Activated B cell treated with CpG ODN at 0.5 μM for 24 hours (primary cell): ENCODE data around the gene SMAD3. TPM values are rescaled to one million over a fixed set of nuclear protein-coding genes. Genes with fewer than 3 reads are reported as not detected.
A peak's percentile ranks its signal among the peaks of the same experiment; 100 is the strongest.

Experiments
- ATAC-seq: fragments of 200-7000 bp; cut with Tn5 transposase; one replicate; pipeline ENCODE4 v1.10.0; 2021; ENCODE audit warnings: low read depth, mild to moderate bottlenecking, moderate library complexity
- CTCF ChIA-PET: fragments of 350-600 bp; sonication (Branson Sonifier 250); formaldehyde crosslinking; loops from one replicate; lab custom pipeline; 2021; ENCODE audit warnings: antibody characterized with exemption; lab: Charles Lee
- POLR2A ChIA-PET: fragments of 350-600 bp; sonication (Branson Sonifier 250); formaldehyde crosslinking; loops from one replicate; lab custom pipeline; 2021; ENCODE audit warnings: antibody characterized with exemption; lab: Charles Lee
- DNase-seq: peaks from one replicate; pipeline ENCODE4 v3.0.0; 2022
- H3K27ac Mint-ChIP-seq: one replicate; pipeline ENCODE4 v1.8.0; 2020; ENCODE audit warnings: mixed read lengths
- H3K27me3 Mint-ChIP-seq: one replicate; pipeline ENCODE4 v1.8.0; 2021; ENCODE audit warnings: mixed read lengths
- H3K36me3 Mint-ChIP-seq: one replicate; pipeline ENCODE4 v1.8.0; 2021; ENCODE audit warnings: low read depth, mixed read lengths
- H3K4me1 Mint-ChIP-seq: one replicate; pipeline ENCODE4 v1.8.0; 2021; ENCODE audit warnings: mixed read lengths
- H3K4me3 Mint-ChIP-seq: one replicate; pipeline ENCODE4 v1.8.0; 2020; ENCODE audit warnings: mild to moderate bottlenecking, mixed read lengths
- H3K9me3 Mint-ChIP-seq: one replicate; pipeline ENCODE4 v1.8.0; 2020; ENCODE audit warnings: mixed read lengths
- CTCF ChIP-seq: fragments of 200-600 bp; IDR thresholded peaks from one replicate; pipeline ENCODE4 v1.8.0; 2022; ENCODE audit warnings: antibody characterized with exemption, mild to moderate bottlenecking
- intact Hi-C: fragments of 100-400 bp; cut with micrococcal nuclease; formaldehyde crosslinking; loops from one replicate; pipeline ENCODE4 v1.15.1; 2024
- total RNA-seq: library from RNA; stranded (reverse); gene quantifications from 2 replicates; pipeline ENCODE4 v1.2.3, GENCODE V29; 2022

Gene SMAD3
- total RNA-seq, 1 donor from 2014 or later, result 118 TPM

- Mint-ChIP-seq H3K9me3 (no peaks in the 10 kb centered on the region), H3K27me3 (no peaks in the 10 kb centered on the region), H3K4me3 (no peak overlapping the region), H3K36me3 (peaks cover 13% of the 10 kb centered on the region), H3K4me1 (peaks cover 96% of the 10 kb centered on the region), H3K27ac (no peak overlapping the region)
- no peak for ATAC-seq
- intact Hi-C loops, result no loop called here
- no peak for DNase-seq
- ChIA-PET POLR2A (interaction anchor here (1.2 kb wide), 1 partner anchor 36 kb away, joined by 3 read pairs; no protein-coding TSS in a partner anchor), CTCF (no interaction called here)
- no peak for TF ChIP-seq CTCF
These were observed 80.3 kb downstream of the SMAD3 start for GRCh38 chr15:67145710-67146109.

DNA sequence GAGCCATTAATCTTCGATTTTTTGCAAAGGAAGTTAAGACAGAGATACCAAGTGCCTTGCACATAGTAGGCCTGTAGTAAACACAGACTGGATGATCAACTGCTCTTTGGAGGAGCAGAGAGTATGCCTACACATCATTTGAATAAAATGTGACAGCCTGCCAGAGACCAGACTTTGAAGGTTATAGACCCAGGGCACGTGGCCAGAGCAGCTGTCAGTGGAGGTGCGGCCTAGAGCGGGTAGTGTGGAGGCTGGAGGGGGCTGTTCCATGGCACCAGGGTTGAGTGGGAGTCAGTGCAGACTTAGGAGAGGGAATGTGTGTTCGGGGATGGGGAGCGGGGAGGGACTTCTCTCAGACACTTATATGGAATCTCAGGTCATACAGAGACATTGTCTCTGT lies 80.8 kb downstream of the SMAD3 start:
- H3K27me3 Mint-ChIP-seq, result no peaks in the 10 kb centered on the region
- no peak for TF ChIP-seq CTCF
- H3K9me3 Mint-ChIP-seq, result no peaks in the 10 kb centered on the region
- ATAC-seq, result no peak
- H3K36me3 Mint-ChIP-seq, result peaks cover 9% of the 10 kb centered on the region
- ChIA-PET POLR2A (interaction anchor here (1.2 kb wide), 2 partner anchors 25 to 37 kb away, joined by 3 to 4 read pairs; no protein-coding TSS in a partner anchor), CTCF (no interaction called here)
- no peak for DNase-seq
- peaks cover 94% of the 10 kb centered on the region for H3K4me1 Mint-ChIP-seq
- intact Hi-C loops, result no loop called here
- peak overlapping the region; percentile 68 for H3K27ac Mint-ChIP-seq
- no peak overlapping the region for H3K4me3 Mint-ChIP-seq

- Mint-ChIP-seq H3K4me1 (peaks cover 91% of the 10 kb centered on the region), H3K27me3 (no peaks in the 10 kb centered on the region), H3K27ac (peak overlapping the region; percentile 68), H3K4me3 (no peak overlapping the region), H3K36me3 (peaks cover 4% of the 10 kb centered on the region), H3K9me3 (no peaks in the 10 kb centered on the region)
- ATAC-seq, result no peak
- ChIA-PET POLR2A (interaction anchor here (1.2 kb wide), 1 partner anchor 26 kb away, joined by 4 read pairs; no protein-coding TSS in a partner anchor), CTCF (no interaction called here)
- DNase-seq, result no peak
- TF ChIP-seq CTCF, result no peak
- intact Hi-C loops, result no loop called here
These were observed 81.5 kb downstream of the SMAD3 start for GRCh38 chr15:67146875-67147381.

DNA sequence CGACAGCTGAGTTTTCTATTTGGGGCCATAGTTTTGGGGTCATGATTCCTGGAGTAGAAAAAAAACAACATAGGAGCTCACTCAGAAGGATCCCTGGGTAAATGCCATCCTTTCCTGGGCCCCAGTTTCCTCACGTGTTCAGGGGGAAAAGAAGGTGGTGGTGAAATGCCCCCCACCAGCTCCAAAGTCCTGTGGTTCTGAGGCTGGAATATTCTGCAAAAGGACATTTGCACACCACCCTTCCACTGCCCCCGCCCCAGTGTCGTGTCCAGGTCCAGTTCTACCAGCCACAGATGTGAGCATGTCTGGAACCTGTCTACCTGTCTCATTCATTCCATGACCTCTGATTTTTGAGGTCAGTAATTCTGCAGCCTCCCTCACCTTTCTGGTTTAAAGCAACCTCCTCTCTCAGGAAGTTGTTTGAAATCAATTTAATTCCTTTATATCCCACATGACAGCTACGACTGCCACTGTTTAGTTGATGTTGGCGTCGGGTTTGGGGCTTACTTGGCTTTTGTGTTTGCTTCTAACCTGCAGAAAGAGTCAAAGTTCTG lies 82.1 kb downstream of the SMAD3 start:
- POLR2A ChIA-PET, result interaction anchor here (1.5 to 2.0 kb wide), 2 partner anchors 24 to 46 kb away, joined by 3 to 8 read pairs; no protein-coding TSS in a partner anchor
- DNase-seq, result no peak
- H3K4me1 Mint-ChIP-seq, result peaks cover 91% of the 10 kb centered on the region
- no peak for TF ChIP-seq CTCF
- H3K36me3 Mint-ChIP-seq, result peaks cover 6% of the 10 kb centered on the region
- CTCF ChIA-PET, result no interaction called here
- no peak for ATAC-seq
- no peaks in the 10 kb centered on the region for H3K9me3 Mint-ChIP-seq
- H3K4me3 Mint-ChIP-seq, result no peak overlapping the region
- intact Hi-C loops, result no loop called here
- no peaks in the 10 kb centered on the region for H3K27me3 Mint-ChIP-seq
- peak overlapping the region; percentile 30 for H3K27ac Mint-ChIP-seq

- DNase-seq, result no peak
These were observed 82.8 kb downstream of the SMAD3 start for GRCh38 chr15:67148196-67148701.

More at GRCh38 chr15:67148196-67148701, 82.8 kb downstream of the SMAD3 start:
- peaks cover 91% of the 10 kb centered on the region for H3K4me1 Mint-ChIP-seq
- H3K27me3 Mint-ChIP-seq, result no peaks in the 10 kb centered on the region
- peaks cover 10% of the 10 kb centered on the region for H3K36me3 Mint-ChIP-seq
- ATAC-seq, result peak; percentile 55
- no peak for TF ChIP-seq CTCF
- ChIA-PET CTCF (interaction anchor here (0.6 to 1.2 kb wide), 2 partner anchors 67 to 202 kb away, joined by 3 to 4 read pairs; no protein-coding TSS in a partner anchor), POLR2A (interaction anchor here (1.0 to 2.0 kb wide), 10 partner anchors 8 to 63 kb away, joined by 3 to 8 read pairs (median 4); no protein-coding TSS in a partner anchor)
- intact Hi-C loops, result loop anchor here (1.0 to 2.0 kb wide), 2 partner anchors 14 to 15 kb away; no protein-coding TSS in a partner anchor
- peak overlapping the region; percentile 57 for H3K27ac Mint-ChIP-seq
- peak overlapping the region; percentile 12 for H3K4me3 Mint-ChIP-seq
- H3K9me3 Mint-ChIP-seq, result no peaks in the 10 kb centered on the region
